Right lobe of liver (tissue), 4 donors: ENCODE results near the gene IGLL5.
"Not testable (repeated sequence)": the region's sequence is repeated elsewhere in the genome, so short reads cannot be mapped to it uniquely, and the experiment has no call there.

Experiments
- CTCF ChIP-seq, 4 donors: fragments of 200-600 bp in 3 of 4; fragments of 450-650 bp in 1 of 4; IDR thresholded peaks; one replicate each; pipeline versions ENCODE4 v1.5.1 to v1.8.0; 2016 to 2022; ENCODE audit warnings: antibody characterized with exemption in 4 of 4, mild to moderate bottlenecking in 2 of 4
- POLR2A ChIP-seq: fragments of 450-650 bp; IDR thresholded peaks from one replicate; pipeline ENCODE4 v1.6.1; 2017; ENCODE audit warnings: antibody characterized with exemption, mild to moderate bottlenecking
- donor health status: DM: no; HTN: no; CAD: no.
- donor health status: DM: no; HTN: no; CAD: no.
- donor health status: DM: no; HTN: yes; CAD: no.

- TF ChIP-seq CTCF (IDR thresholded peaks at IDR 0.05); POLR2A: not testable (repeated sequence)
These were observed 18.8 kb downstream of the IGLL5 start for GRCh38 chr22:22906391-22906790.
